ENCODE results near the gene ALKBH8. TPM values are rescaled to one million over a fixed set of nuclear protein-coding genes. Genes with fewer than 3 reads are reported as not detected.
"Not testable (repeated sequence)": the region's sequence is repeated elsewhere in the genome, so short reads cannot be mapped to it uniquely, and the experiment has no call there.

The ALKBH8 gene
- total RNA-seq, 1 donor from 2014 or later, result 7.0 TPM

- Mint-ChIP-seq H3K4me1 (ENCODE audit: unreplicated experiment) (no peaks in the 10 kb centered on the region), H3K4me3 (ENCODE audit: unreplicated experiment) (no peak overlapping the region), H3K27ac (ENCODE audit: unreplicated experiment) (no peak overlapping the region), H3K36me3 (ENCODE audit: unreplicated experiment) (no peaks in the 10 kb centered on the region), H3K9me3 (ENCODE audit: unreplicated experiment) (no peaks in the 10 kb centered on the region), H3K27me3 (ENCODE audit: unreplicated experiment) (peaks cover 39% of the 10 kb centered on the region)
- TF ChIP-seq CTCF (IDR thresholded peaks at IDR 0.05), result no peak
- DNase-seq (ENCODE audit: extremely low spot score, unreplicated experiment), result no peak
Observed at GRCh38 chr11:107473792-107474191, 91.7 kb downstream of the ALKBH8 start.

- no peak overlapping the region for H3K27ac Mint-ChIP-seq (ENCODE audit: unreplicated experiment)
- H3K4me3 Mint-ChIP-seq (ENCODE audit: unreplicated experiment), result no peak overlapping the region
- H3K9me3 Mint-ChIP-seq (ENCODE audit: unreplicated experiment), result no peaks in the 10 kb centered on the region
- no peaks in the 10 kb centered on the region for H3K36me3 Mint-ChIP-seq (ENCODE audit: unreplicated experiment)
- TF ChIP-seq CTCF (IDR thresholded peaks at IDR 0.05), result no peak
- DNase-seq (ENCODE audit: extremely low spot score, unreplicated experiment), result no peak
- no peaks in the 10 kb centered on the region for H3K4me1 Mint-ChIP-seq (ENCODE audit: unreplicated experiment)
- peaks cover 35% of the 10 kb centered on the region for H3K27me3 Mint-ChIP-seq (ENCODE audit: unreplicated experiment)
Observed at GRCh38 chr11:107472966-107473365, 92.6 kb downstream of the ALKBH8 start.

- H3K27me3 Mint-ChIP-seq (ENCODE audit: unreplicated experiment), result peaks cover 35% of the 10 kb centered on the region
- no peak for TF ChIP-seq CTCF (IDR thresholded peaks at IDR 0.05)
- no peak for DNase-seq (ENCODE audit: extremely low spot score, unreplicated experiment)
Observed at GRCh38 chr11:107468596-107468995, 96.9 kb downstream of the ALKBH8 start.

GRCh38 chr11:107467696-107468095 is 97.8 kb downstream of the ALKBH8 start:
- no peaks in the 10 kb centered on the region for H3K36me3 Mint-ChIP-seq (ENCODE audit: unreplicated experiment)
- TF ChIP-seq CTCF (IDR thresholded peaks at IDR 0.05), result no peak
- no peak overlapping the region for H3K27ac Mint-ChIP-seq (ENCODE audit: unreplicated experiment)
- peaks cover 42% of the 10 kb centered on the region for H3K27me3 Mint-ChIP-seq (ENCODE audit: unreplicated experiment)
- H3K4me3 Mint-ChIP-seq (ENCODE audit: unreplicated experiment), result no peak overlapping the region
- no peaks in the 10 kb centered on the region for H3K4me1 Mint-ChIP-seq (ENCODE audit: unreplicated experiment)
- H3K9me3 Mint-ChIP-seq (ENCODE audit: unreplicated experiment), result peaks cover 8% of the 10 kb centered on the region
- DNase-seq (ENCODE audit: extremely low spot score, unreplicated experiment), result no peak

More at GRCh38 chr11:107468596-107468995, 96.9 kb downstream of the ALKBH8 start:
- Mint-ChIP-seq H3K4me1 (ENCODE audit: unreplicated experiment) (no peaks in the 10 kb centered on the region), H3K9me3 (ENCODE audit: unreplicated experiment) (peaks cover 4% of the 10 kb centered on the region), H3K36me3 (ENCODE audit: unreplicated experiment) (no peaks in the 10 kb centered on the region), H3K4me3 (ENCODE audit: unreplicated experiment) (no peak overlapping the region), H3K27ac (ENCODE audit: unreplicated experiment) (no peak overlapping the region)

GRCh38 chr11:107466275-107466866 is 99.2 kb downstream of the ALKBH8 start:
- not testable (repeated sequence) for H3K4me3 Mint-ChIP-seq (ENCODE audit: unreplicated experiment); DNase-seq (ENCODE audit: extremely low spot score, unreplicated experiment); H3K27ac Mint-ChIP-seq (ENCODE audit: unreplicated experiment); H3K36me3 Mint-ChIP-seq (ENCODE audit: unreplicated experiment); H3K9me3 Mint-ChIP-seq (ENCODE audit: unreplicated experiment); H3K4me1 Mint-ChIP-seq (ENCODE audit: unreplicated experiment)
- H3K27me3 Mint-ChIP-seq (ENCODE audit: unreplicated experiment), result peaks cover 44% of the 10 kb centered on the region

All from osteocyte (in vitro differentiated cells).